ENCODE measurements around the gene YY1.

YY1 gene

DNA sequence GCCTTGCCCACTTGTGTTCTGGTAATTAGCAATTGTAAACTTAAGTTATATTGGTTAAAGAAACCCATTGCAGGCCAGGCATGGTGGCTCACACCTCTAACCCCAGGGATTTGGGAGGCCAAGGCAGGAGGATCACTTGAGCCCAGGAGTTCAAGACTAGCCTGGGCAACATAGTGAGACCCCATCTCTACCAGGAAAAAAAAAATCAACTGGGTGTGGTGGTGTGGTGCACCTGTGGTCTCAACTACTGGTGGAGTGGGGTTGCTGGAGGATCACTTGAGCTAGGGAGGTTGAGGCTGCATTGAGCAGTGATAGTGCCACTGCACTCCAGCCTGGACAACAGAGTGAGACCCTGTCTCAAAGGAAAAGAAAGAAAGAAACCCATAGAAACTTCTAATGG is 13.7 kb downstream of the YY1 start:
- TF ChIP-seq CTCF (IDR thresholded peaks at IDR 0.05) = no peak
- DNase-seq (ENCODE audit: low spot score) = no peak
- no peak overlapping the region for H3K4me3 ChIP-seq
- no peak overlapping the region for H3K27ac ChIP-seq

- no peak for TF ChIP-seq CTCF (IDR thresholded peaks at IDR 0.05)
- DNase-seq (ENCODE audit: low spot score) = no peak
Measured at GRCh38 chr14:100256339-100256895, 17.5 kb downstream of the YY1 start.

DNA sequence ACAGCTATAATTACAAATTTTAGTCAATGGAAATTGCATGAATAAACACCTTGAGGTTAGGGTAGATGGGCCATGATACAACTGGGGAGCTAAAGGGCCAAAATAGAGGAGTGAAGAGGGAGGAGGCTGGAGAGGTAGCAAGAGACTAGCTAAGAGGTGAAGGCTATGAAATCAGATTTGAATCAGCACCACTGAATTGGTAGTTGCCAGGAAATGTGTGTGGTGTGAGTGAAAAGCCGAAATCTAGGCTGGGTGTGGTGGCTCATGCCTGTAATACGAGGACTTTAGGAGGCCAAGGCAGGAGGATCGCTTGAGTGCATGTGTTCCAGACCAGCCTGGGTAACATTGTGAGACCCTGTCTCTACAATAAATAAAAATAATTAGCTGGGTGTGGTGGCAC is 22.7 kb downstream of the YY1 start:
- no peak for TF ChIP-seq CTCF (IDR thresholded peaks at IDR 0.05)
- Histone ChIP-seq H3K4me3 (no peak overlapping the region), H3K27ac (no peak overlapping the region)
- DNase-seq (ENCODE audit: low spot score) = no peak

More at GRCh38 chr14:100256339-100256895, 17.5 kb downstream of the YY1 start:
- Histone ChIP-seq H3K4me3 (no peak overlapping the region), H3K27ac (no peak overlapping the region)

- no peak overlapping the region for H3K4me3 ChIP-seq
- H3K27ac ChIP-seq = no peak overlapping the region
- TF ChIP-seq CTCF (IDR thresholded peaks at IDR 0.05) = no peak
- DNase-seq (ENCODE audit: low spot score) = no peak
Measured at GRCh38 chr14:100262545-100262944, 23.6 kb downstream of the YY1 start.

DNA sequence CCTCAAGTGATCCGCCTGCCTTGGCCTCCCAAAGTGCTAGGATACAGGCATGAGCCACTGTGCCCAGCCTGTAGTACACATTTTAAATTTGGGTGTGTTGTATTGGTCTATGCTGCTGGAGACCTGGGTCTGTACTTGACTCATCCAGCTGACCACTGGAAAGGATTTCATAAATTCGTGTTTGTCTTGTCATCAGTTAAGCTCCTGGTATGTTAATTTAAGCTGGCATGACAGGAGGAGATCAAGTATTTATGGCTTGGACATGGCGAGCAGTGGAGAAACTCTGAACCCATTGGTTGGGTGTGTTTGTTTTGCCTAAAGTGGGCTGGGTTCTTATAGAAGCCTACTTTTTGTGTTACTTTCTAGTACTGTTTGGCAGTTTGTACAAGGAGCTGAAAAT is 24.2 kb downstream of the YY1 start:
- TF ChIP-seq CTCF (IDR thresholded peaks at IDR 0.05) = no peak
- no peak for DNase-seq (ENCODE audit: low spot score)
- Histone ChIP-seq H3K27ac (no peak overlapping the region), H3K4me3 (no peak overlapping the region)

- no peak for TF ChIP-seq CTCF (IDR thresholded peaks at IDR 0.05)
- DNase-seq (ENCODE audit: low spot score) = no peak
- H3K27ac ChIP-seq = no peak overlapping the region
- no peak overlapping the region for H3K4me3 ChIP-seq
Measured at GRCh38 chr14:100267990-100268389, 29.0 kb downstream of the YY1 start.

- no peak for DNase-seq (ENCODE audit: low spot score)
- no peak for TF ChIP-seq CTCF (IDR thresholded peaks at IDR 0.05)
- Histone ChIP-seq H3K27ac (no peak overlapping the region), H3K4me3 (no peak overlapping the region)
Measured at GRCh38 chr14:100268591-100269207, 29.8 kb downstream of the YY1 start.

Measured in coronary artery (tissue), 2 donors.